ENCODE results near the gene EPO. TPM values are rescaled to one million over a fixed set of nuclear protein-coding genes. Genes with fewer than 3 reads are reported as not detected.
"Not testable (repeated sequence)": the region's sequence is repeated elsewhere in the genome, so short reads cannot be mapped to it uniquely, and the experiment has no call there.

Gene EPO
- total RNA-seq, 2 experiments from 2014 or later = 0.15 TPM; not detected in 1

DNA sequence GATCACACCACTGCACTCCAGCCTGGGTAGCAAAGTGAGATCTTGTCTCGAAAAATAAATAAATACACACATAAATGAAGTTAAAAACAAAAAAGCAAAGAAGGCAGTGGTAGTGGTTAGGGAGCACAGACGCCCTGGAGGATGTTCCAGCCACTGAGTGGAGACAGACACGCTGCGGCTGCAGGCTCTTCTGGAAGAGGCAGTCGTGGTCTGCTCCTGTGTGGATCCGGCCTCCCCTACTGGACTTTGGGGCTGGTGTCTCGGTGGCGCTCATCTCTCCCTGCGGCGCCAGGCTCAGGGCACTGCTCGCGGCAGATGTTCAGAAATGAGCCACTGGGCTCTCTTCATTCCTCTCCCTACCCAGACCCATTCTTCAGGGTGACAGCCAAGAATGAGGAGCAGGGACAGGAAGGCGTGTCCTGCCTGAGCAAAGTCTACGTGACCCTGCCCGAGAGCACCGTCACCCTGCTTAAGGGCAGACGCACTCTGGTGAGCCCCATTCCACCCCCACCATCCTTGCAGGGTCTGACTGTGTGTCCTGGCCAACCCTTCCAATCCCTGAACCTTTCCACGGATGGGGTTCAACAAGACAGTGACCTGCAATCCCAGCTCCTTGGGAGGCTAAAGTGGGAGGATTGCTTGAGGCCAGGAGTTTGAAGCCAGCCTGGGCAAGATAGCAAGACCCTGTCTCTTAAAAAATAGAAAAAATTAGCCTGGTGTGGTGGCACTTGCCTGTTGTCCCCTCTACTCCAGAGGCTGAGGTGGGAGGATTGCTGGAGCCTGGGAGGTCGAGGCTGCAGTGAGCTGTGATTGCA, 39.3 kb downstream of the EPO start:
- ChIA-PET POLR2A (no interaction called here), CTCF (interaction anchor here (1.2 kb wide), 1 partner anchor 39 kb away, joined by 3 read pairs; no protein-coding TSS in a partner anchor)

DNA sequence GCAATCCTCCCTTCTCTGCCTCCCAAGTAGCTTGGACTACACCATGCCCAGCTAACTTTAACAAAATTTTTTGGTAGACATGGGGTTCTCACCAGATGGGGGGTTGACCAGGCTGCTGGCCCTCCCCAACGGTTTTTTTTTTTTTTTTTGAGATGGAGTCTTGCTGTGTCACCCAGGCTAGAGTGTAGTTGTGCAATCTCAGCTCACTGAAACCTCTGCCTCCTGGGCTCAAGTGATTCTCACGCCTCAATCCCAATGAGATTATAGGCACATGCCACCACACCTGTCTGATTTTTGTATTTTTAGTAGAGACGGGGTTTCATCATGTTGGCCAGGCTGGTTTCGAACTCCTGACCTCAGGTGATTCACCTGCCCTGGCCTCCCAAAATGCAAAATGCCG, 42.6 kb downstream of the EPO start:
- CTCF ChIA-PET, POLR2A ChIA-PET: not testable (repeated sequence)

DNA sequence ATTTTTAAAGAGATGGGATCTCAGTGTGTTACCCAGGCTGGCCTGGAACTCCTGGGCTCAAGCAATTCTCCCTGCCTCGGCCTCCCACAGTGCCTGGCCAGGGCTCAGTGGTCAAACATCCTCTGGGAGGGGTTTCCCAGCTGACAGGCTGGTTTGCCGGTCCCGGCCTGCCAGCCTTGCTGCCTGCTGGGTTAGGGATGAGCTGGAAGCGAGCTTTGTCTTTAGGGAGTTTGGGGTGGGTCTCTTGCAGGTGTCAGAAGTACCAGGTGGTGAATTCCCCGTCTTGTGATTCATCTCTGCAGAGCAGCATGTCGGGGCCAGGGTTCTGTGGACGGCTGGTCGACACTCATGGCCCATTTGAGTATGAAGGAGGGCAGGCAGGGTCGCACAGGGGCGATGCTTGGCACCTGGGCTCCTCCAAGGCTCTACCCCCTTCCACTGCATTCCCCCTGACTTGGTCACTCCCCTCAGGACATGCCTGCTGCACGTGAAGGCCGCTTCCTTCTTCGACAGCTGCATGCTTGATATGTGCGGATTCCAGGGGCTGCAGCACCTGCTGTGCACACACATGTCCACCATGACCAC, 43.4 kb downstream of the EPO start:
- POLR2A ChIA-PET = no interaction called here
- CTCF ChIA-PET = no interaction called here

DNA sequence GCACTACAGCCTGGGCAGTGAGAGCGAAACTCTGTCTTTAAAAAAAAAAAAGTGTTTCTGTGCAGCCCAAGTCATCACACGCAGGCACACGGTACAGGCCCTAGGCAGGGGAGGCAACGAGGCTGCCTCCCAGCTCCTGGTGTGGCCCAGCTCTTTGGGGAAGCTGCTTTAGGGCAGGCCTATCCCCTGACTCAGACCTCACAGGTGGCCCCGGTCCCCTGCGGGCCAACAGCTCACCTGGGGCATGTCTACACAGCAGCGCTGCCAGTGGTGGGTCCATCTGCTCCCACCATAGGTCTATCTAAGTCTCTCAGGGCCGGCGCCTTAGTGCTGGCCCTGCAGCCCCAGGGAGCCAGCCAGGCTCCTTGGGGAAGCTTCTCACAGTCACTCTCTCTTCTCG, 44.6 kb downstream of the EPO start:
- ChIA-PET CTCF (interaction anchor here (1.0 kb wide), 1 partner anchor 12 kb away, joined by 3 read pairs; no protein-coding TSS in a partner anchor), POLR2A (interaction anchor here (0.6 kb wide), 1 partner anchor 30 kb away, joined by 6 read pairs; no protein-coding TSS in a partner anchor)

DNA sequence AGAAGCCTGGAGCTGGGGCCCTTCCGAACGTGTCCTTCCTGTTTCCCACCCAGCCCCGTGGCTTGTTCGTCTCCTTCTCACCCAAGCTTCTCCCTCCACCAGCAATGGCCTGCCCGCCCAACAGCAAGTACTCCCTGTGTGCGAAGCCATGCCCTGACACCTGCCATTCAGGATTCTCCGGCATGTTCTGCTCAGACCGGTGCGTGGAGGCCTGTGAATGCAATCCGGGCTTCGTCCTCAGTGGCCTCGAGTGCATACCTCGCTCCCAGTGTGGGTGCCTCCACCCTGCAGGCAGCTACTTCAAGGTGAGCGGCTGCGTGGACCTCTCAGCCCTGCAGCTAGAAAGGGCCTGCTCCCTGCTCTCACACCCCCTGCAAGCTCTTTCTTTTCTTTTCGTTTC, 45.0 kb downstream of the EPO start:
- ChIA-PET POLR2A (interaction anchor here (0.6 kb wide), 1 partner anchor 29 kb away, joined by 6 read pairs; no protein-coding TSS in a partner anchor), CTCF (interaction anchor here (1.0 kb wide), 1 partner anchor 12 kb away, joined by 3 read pairs; no protein-coding TSS in a partner anchor)

DNA sequence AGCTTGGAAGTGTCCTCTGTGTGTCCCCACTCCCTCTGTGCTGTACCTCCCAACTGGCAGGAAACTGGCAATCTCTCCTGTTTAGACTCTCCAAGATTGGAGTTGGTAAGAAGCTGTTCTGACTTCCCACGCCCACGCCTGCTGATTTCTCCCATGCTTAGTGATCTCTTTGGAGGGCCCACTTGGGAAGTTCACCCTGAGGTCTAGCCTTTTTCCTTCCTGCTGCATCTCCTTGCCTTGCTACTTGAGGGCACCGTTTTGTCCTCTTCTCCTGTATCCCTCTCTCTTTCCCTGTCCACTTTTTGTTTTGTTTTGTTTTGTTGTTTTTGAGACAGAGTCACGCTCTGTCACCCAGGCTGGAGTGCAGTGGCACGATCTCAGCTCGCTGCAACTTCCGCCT, 48.5 kb downstream of the EPO start:
- ChIA-PET POLR2A (no interaction called here), CTCF (interaction anchor here (0.9 kb wide), 1 partner anchor 84 kb away, joined by 4 read pairs; the partner anchor contains the start of gene SLC12A9)

Other genes starting within 250 kb of the EPO start
- 10 to 100 TPM; 90.9 to 95.0 TPM for gene TSC22D4, start 241.3 kb upstream of the EPO start, total RNA-seq
- gene NYAP1, start 236.5 kb upstream of the EPO start, total RNA-seq = under 1 TPM; 0.13 to 0.15 TPM
- 10 to 100 TPM; 64.1 to 64.8 TPM for gene AGFG2, start 181.3 kb upstream of the EPO start, total RNA-seq
- 1 to 10 TPM; 5.6 to 7.5 TPM for gene SAP25, start 146.6 kb upstream of the EPO start, total RNA-seq
- 10 to 100 TPM; 80.3 to 84.5 TPM for gene LRCH4, start 134.3 kb upstream of the EPO start, total RNA-seq
- under 1 TPM; 0.36 TPM for gene FBXO24, start 134.1 kb upstream of the EPO start, total RNA-seq
- gene PCOLCE, start 118.1 kb upstream of the EPO start, total RNA-seq = 1 to 10 TPM; 6.3 to 8.1 TPM
- gene MOSPD3, start 107.9 kb upstream of the EPO start, total RNA-seq = 10 to 100 TPM; 15.4 to 16.7 TPM
- gene TFR2, start 78.9 kb upstream of the EPO start, total RNA-seq = 10 to 100 TPM; 17.7 to 21.8 TPM
- gene ACTL6B, start 64.0 kb upstream of the EPO start, total RNA-seq = not detected
- 100 to 1,000 TPM; 235 to 241 TPM for gene GNB2, start 46.7 kb upstream of the EPO start, total RNA-seq
- 10 to 100 TPM; 47.8 to 48.6 TPM for gene GIGYF1, start 26.2 kb upstream of the EPO start, total RNA-seq
- 10 to 100 TPM; 82.3 to 85.9 TPM for gene POP7, start 14.3 kb upstream of the EPO start, total RNA-seq
- gene ZAN, start 13.1 kb downstream of the EPO start, total RNA-seq = not detected
- 1 to 10 TPM; 2.9 to 3.5 TPM for gene EPHB4, start 107.1 kb downstream of the EPO start, total RNA-seq
- 10 to 100 TPM; 24.9 to 26.4 TPM for gene SLC12A9, start 132.2 kb downstream of the EPO start, total RNA-seq
- gene TRIP6, start 146.9 kb downstream of the EPO start, total RNA-seq = 10 to 100 TPM; 33.6 to 35.8 TPM
- 100 to 1,000 TPM; 302 to 308 TPM for gene SRRT, start 154.6 kb downstream of the EPO start, total RNA-seq
- gene UFSP1, start 169.2 kb downstream of the EPO start, total RNA-seq = 1 to 10 TPM; 3.0 to 4.8 TPM
- gene ACHE, start 175.4 kb downstream of the EPO start, total RNA-seq = under 1 TPM; 0.13 to 0.23 TPM
- gene MUC3A, start 229.1 kb downstream of the EPO start, total RNA-seq = under 1 TPM in 1 of 2 experiments, not detected in 1; 0.23 TPM
- gene MUC12, start 249.1 kb downstream of the EPO start, total RNA-seq = under 1 TPM in 1 of 2 experiments, not detected in 1; 0.44 TPM